NCI-H1092 (cell line): Measurements from ENCODE around the gene UBE2Q1.

Experiments
- DNase-seq: peaks from one replicate; lab custom pipeline; 2025; lab: John Stamatoyannopoulos, UW

The UBE2Q1 gene

DNA sequence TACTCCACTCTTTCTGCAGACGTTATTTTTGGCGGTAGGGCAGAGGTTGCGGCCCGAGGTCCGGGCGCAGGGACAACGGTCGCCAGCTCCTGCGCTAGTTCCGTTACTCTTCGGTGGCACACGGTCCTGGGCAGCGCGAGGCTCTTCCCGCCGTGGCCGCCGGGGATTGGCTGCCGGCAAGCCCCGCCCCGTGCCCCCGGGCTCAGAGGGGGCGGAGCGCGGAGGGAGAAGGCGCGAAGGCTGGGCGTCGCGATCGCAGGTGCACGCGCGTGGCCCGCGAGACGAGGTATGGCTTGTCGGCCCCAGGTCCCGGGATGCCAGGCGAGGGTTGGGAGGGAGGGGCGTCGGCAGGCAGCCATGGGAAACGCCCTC is 55.7 kb downstream of the UBE2Q1 start:
- DNase-seq = no peak

DNA sequence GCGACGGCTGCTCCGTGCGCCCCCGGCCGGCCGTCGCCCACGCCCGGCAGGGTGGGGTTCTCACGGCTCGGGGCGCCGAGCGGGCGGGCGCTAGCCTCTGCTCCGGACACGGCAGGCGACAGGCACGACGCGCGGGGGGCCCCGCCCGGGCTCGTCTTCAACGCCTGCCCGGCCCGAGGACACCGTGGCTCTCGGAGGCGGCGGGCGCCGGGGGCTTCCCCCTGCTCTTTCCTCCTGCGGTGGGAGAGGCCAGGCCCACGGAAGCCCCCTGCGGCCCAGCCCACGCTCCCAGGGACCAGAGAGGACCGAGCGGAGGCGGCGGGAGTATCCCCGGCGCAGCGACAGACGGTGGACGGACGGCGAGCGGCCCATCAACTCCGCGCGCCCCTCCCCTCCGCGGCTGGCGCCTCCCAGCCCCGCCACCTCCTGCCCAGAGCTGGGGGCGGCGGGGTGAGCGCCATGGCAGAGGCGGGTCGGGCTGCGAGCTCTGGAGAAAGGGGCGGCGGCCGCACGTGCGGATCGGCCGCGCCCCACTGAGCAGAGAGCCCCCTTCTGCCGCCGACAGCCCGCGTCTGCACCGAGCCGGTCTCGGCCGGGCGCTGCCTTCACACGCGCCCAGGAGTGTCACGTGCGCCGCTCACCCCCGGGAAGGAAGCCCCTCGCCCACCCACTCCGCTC is 56.3 kb downstream of the UBE2Q1 start, which contains the start of the genes SHE and TDRD10:
TSS of gene SHE (minus strand) at position 347 of the 678 bp plus-strand sequence. CDS start 386 bp downstream, outside the sequence.
TSS of gene TDRD10 (plus strand) at position 154 of the 678 bp plus-strand sequence. CDS start 4,685 bp downstream, outside the sequence.
- no peak for DNase-seq

DNA sequence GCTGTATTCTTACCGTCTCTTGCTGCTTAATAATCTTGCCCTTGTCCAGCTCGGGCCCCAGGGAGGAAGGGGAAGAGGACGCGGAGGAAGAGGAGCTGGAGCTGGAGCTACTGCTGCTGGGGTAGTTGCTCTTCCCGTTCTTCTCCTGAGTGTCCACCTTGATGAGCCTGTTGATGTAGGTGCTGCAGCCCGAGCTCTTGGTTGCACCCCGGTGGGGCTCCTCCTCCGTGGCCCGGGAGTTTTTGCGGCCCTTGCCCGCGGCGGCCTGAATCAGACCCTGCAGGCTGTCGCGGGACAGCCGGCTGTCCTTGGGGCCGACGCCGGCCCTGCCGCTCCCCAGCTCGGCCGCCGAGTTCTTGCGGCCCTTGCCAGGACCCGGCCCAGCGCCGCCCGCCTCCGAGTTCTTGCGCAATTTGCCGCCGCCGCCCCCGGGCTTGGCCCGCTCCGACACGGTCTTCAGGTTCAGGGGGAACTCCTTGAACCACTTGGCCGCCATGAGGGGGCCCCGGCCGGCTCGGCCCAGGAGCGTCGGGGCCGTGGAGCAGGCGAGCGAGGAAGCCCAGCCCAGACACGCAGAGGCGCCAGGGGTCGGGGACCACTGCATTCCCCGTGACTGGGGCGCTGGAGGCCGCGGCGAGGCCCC is 56.9 kb downstream of the UBE2Q1 start:
- DNase-seq = no peak

DNA sequence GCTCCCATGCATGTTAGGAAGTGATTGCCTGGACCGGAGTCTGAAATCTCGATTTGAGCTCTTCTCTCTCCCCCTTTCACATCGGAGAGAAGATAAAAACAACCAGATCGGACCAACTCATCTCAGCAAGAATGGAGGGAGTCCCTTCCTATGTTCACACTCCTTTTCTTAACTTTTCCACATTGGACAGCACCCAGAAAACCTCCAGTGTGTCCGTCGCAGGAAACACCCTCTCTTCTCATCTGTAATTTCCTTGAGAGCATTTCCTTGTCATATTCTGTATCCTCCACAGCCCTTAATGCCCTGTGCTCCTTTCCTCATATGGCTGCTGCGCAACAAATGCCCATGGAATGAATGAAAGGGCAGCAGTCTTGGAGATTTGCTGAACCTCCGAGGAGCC is 57.9 kb downstream of the UBE2Q1 start:
- DNase-seq = no peak

DNA sequence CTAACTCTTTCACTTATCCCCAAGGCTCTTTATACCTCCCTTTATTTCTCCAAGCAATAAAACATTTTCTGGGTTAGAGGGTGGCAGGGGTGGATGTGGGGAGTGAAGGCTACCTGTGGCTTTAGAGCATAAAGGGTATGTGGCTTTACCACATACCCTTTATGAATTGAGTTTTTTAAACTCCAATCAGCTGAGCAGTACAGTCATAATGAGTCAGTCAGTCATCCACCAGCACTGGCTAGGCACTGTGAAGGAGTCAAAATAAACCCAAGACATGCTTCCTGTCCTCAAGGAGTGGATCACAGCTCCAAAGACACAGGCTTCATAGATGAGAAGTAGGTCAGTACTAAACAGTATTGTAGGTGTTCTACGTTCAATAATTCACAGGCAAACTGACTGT is 59.0 kb downstream of the UBE2Q1 start:
- no peak for DNase-seq
